ENCODE data around the gene REV1. TPM values are rescaled to one million over a fixed set of nuclear protein-coding genes. Genes with fewer than 3 reads are reported as not detected.

Gene REV1
- total RNA-seq, 6 experiments from 2014 or later = 17.0 to 19.2 (median 18.6) TPM

DNA sequence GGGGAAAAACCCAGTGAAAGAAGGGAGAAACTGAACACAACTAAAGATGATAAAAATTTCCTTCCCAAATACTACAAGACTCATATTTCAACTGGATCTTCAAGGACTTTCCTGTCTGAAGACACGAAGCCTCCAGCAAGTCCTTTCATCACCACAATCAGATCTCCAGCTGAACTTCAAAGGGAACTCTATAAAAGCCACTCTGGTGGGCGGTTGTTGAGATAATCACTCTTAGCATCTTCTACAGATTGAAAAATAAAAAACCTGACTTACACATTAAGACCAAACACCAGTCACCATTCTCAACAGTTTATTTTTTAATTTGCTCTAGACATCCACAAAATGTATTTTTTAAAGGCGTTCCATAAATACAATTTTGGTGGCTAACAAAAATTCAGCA is 4.4 kb downstream of the REV1 start:
- H3K27ac Mint-ChIP-seq = peak overlapping the region; percentile 43
- peaks cover 11% of the 10 kb centered on the region for H3K36me3 Mint-ChIP-seq (ENCODE audit: low read depth)
- no peaks in the 10 kb centered on the region for H3K9me3 Mint-ChIP-seq
- H3K27me3 Mint-ChIP-seq (ENCODE audit: insufficient read depth) = peaks cover 3% of the 10 kb centered on the region; the same call in 1 of the 2 replicates
- DNase-seq = no peak
- TF ChIP-seq, protein P1, sequence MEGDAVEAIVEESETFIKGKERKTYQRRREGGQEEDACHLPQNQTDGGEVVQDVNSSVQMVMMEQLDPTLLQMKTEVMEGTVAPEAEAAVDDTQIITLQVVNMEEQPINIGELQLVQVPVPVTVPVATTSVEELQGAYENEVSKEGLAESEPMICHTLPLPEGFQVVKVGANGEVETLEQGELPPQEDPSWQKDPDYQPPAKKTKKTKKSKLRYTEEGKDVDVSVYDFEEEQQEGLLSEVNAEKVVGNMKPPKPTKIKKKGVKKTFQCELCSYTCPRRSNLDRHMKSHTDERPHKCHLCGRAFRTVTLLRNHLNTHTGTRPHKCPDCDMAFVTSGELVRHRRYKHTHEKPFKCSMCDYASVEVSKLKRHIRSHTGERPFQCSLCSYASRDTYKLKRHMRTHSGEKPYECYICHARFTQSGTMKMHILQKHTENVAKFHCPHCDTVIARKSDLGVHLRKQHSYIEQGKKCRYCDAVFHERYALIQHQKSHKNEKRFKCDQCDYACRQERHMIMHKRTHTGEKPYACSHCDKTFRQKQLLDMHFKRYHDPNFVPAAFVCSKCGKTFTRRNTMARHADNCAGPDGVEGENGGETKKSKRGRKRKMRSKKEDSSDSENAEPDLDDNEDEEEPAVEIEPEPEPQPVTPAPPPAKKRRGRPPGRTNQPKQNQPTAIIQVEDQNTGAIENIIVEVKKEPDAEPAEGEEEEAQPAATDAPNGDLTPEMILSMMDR (IDR thresholded peaks at IDR 0.05) = no peak
- H3K4me1 Mint-ChIP-seq (ENCODE audit: low read depth) = peaks cover 65% of the 10 kb centered on the region
- no peak overlapping the region for H3K4me3 Mint-ChIP-seq

DNA sequence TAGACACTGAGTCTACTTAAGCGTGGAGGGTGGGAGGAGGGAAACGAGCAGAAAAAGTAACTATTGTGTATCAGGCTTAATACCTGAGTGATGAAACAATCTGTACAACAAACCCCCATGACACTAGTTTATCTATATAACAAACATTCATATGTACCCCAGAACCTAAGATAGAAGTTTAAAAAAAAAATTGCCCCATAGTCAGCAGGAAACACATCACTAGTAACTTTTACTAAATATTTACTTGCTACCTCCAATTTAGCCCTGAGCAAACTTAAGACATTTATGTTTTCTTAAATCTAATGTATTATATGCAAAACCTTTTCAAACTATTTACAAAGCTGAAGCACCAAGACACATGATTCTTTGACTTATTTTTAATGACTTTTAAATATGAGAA is 5.6 kb downstream of the REV1 start:
- Mint-ChIP-seq H3K36me3 (ENCODE audit: low read depth) (peaks cover 11% of the 10 kb centered on the region), H3K4me1 (ENCODE audit: low read depth) (peaks cover 74% of the 10 kb centered on the region), H3K9me3 (no peaks in the 10 kb centered on the region), H3K27ac (no peak overlapping the region; the same call in 1 of the 2 replicates), H3K4me3 (no peak overlapping the region), H3K27me3 (ENCODE audit: insufficient read depth) (peaks cover 3% of the 10 kb centered on the region; the same call in 1 of the 2 replicates)
- DNase-seq = no peak
- TF ChIP-seq, protein P1 (IDR thresholded peaks at IDR 0.05) = no peak

DNA sequence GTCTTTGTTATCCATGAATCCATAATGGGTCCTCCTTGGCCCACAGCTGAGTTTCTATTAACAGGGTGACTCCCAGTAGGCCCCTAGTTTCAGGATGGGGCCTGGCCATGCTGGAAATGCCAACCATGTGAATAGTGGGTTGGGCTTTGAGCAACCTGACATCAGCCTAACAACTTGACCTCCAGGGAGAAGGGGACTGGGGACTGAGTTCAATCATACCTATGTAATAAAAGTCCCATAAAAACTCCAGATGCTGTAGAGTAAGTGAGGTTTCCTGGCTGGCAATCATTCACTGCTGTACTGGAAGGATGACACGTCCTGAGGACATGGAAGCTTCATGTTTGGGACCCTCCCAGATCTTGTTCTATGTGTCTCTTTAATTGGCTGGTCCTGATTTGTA is 7.9 kb downstream of the REV1 start:
- TF ChIP-seq, protein P1 (IDR thresholded peaks at IDR 0.05) = no peak
- DNase-seq = no peak
- no peak overlapping the region for H3K27ac Mint-ChIP-seq
- H3K9me3 Mint-ChIP-seq = no peaks in the 10 kb centered on the region
- H3K27me3 Mint-ChIP-seq (ENCODE audit: insufficient read depth) = peaks cover 3% of the 10 kb centered on the region
- H3K36me3 Mint-ChIP-seq (ENCODE audit: low read depth) = peaks cover 17% of the 10 kb centered on the region
- H3K4me3 Mint-ChIP-seq = no peak overlapping the region
- peaks cover 68% of the 10 kb centered on the region for H3K4me1 Mint-ChIP-seq (ENCODE audit: low read depth)

DNA sequence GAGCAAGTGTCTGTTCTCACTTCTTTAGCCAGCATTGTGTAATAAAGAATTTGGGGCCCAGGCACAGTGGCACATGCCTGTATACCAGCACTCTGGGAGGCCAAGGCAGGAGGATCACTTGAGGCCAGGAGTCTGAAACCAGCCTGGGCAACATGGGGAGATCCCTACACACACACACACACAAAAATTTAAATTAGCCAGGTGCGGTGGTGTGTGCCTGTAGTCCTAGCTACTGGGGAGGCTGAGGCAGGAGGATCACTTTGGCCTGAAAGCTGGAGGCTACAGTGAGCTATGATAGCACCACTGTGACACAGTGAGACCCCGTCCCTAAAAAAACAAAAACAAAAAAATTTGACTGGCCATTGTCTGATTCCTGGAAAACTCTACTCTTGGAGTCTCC is 8.3 kb downstream of the REV1 start:
- TF ChIP-seq, protein P1 (IDR thresholded peaks at IDR 0.05) = no peak
- H3K9me3 Mint-ChIP-seq = no peaks in the 10 kb centered on the region
- no peaks in the 10 kb centered on the region; the same call in 1 of the 2 replicates for H3K27me3 Mint-ChIP-seq (ENCODE audit: insufficient read depth)
- H3K4me3 Mint-ChIP-seq = no peak overlapping the region
- peaks cover 68% of the 10 kb centered on the region for H3K4me1 Mint-ChIP-seq (ENCODE audit: low read depth)
- peaks cover 17% of the 10 kb centered on the region for H3K36me3 Mint-ChIP-seq (ENCODE audit: low read depth)
- peak overlapping the region; percentile 52; the same call in 1 of the 2 replicates for H3K27ac Mint-ChIP-seq
- no peak for DNase-seq

DNA sequence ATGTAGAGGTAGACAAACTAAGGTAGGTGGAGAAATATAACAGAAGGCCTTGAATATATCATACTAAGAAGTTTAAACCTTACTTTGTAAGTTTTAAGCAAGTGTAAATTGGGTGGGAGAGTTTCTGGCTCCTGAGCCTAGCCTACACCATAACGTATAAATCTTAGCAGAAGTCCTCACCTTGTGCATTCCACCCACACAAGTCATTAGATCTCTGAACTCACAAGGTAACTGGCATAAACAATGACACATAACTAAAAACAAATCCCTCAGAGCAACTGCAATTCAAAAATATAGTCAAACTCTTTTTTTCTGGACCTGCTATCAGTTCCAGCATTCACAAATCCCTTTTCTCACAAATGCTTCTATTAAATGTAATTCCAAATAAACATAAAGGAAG is 9.4 kb downstream of the REV1 start:
- peaks cover 17% of the 10 kb centered on the region for H3K36me3 Mint-ChIP-seq (ENCODE audit: low read depth)
- H3K9me3 Mint-ChIP-seq = no peaks in the 10 kb centered on the region
- TF ChIP-seq, protein P1 (IDR thresholded peaks at IDR 0.05) = no peak
- no peak for DNase-seq
- no peak overlapping the region for H3K4me3 Mint-ChIP-seq
- peaks cover 64% of the 10 kb centered on the region for H3K4me1 Mint-ChIP-seq (ENCODE audit: low read depth)
- H3K27ac Mint-ChIP-seq = peak overlapping the region; percentile 71
- H3K27me3 Mint-ChIP-seq (ENCODE audit: insufficient read depth) = no peaks in the 10 kb centered on the region; the same call in 1 of the 2 replicates

GRCh38 chr2:99478632-99479031 is 11.2 kb downstream of the REV1 start:
- no peak for DNase-seq
- TF ChIP-seq, protein P1 (IDR thresholded peaks at IDR 0.05) = no peak
- no peak overlapping the region for H3K4me3 Mint-ChIP-seq
- peaks cover 17% of the 10 kb centered on the region for H3K36me3 Mint-ChIP-seq (ENCODE audit: low read depth)
- peaks cover 65% of the 10 kb centered on the region for H3K4me1 Mint-ChIP-seq (ENCODE audit: low read depth)
- H3K27ac Mint-ChIP-seq = peak overlapping the region; percentile 3; the same call in 1 of the 2 replicates
- no peaks in the 10 kb centered on the region for H3K9me3 Mint-ChIP-seq
- no peaks in the 10 kb centered on the region; the same call in 1 of the 2 replicates for H3K27me3 Mint-ChIP-seq (ENCODE audit: insufficient read depth)
